ENCODE data around the gene STAC3.

The STAC3 gene

GRCh38 chr12:57213058-57213715 lies 37.8 kb downstream of the STAC3 start (continued):
- no peak for TF ChIP-seq ZNF23 (tag by site-specific recombination; IDR thresholded peaks at IDR 0.05; ENCODE audit: borderline replicate concordance)
- TF ChIP-seq ZNF548 (tag by site-specific recombination; IDR thresholded peaks at IDR 0.05), result no peak
- TF ChIP-seq ZNF133 (tag by site-specific recombination; IDR thresholded peaks at IDR 0.05), result no peak
- TF ChIP-seq ZBTB20 (tag by site-specific recombination; IDR thresholded peaks at IDR 0.05), result no peak
- TF ChIP-seq ZFP41 (tag by site-specific recombination; IDR thresholded peaks at IDR 0.05; ENCODE audit: borderline replicate concordance), result no peak
- TF ChIP-seq ZNF394 (tag by site-specific recombination; IDR thresholded peaks at IDR 0.05; ENCODE audit: borderline replicate concordance), result no peak
- no peak for TF ChIP-seq ZNF837 (tag by site-specific recombination; IDR thresholded peaks at IDR 0.05)
- no peak for TF ChIP-seq ZNF621 (tag by site-specific recombination; IDR thresholded peaks at IDR 0.05)
- no peak for TF ChIP-seq ZNF404 (tag by site-specific recombination; IDR thresholded peaks at IDR 0.05)
- TF ChIP-seq KLF9 (tag by site-specific recombination; IDR thresholded peaks at IDR 0.05; ENCODE audit: low read depth), result peak; percentile 42
- TF ChIP-seq ZNF416 (tag by site-specific recombination; IDR thresholded peaks at IDR 0.05), result no peak
- no peak for TF ChIP-seq ZNF514 (tag by site-specific recombination; IDR thresholded peaks at IDR 0.05)
- TF ChIP-seq GLI2 (tag by site-specific recombination; IDR thresholded peaks at IDR 0.05; ENCODE audit: borderline replicate concordance, low read depth), result no peak
- no peak for TF ChIP-seq ZNF302 (tag by site-specific recombination; IDR thresholded peaks at IDR 0.05; ENCODE audit: low read depth)
- TF ChIP-seq ZBTB48 (tag by site-specific recombination; IDR thresholded peaks at IDR 0.05), result no peak
- TF ChIP-seq TSHZ1 (tag by site-specific recombination; IDR thresholded peaks at IDR 0.05; ENCODE audit: borderline replicate concordance), result no peak
- no peak for TF ChIP-seq REPIN1 (tag by site-specific recombination; IDR thresholded peaks at IDR 0.05; ENCODE audit: low read depth)
- TF ChIP-seq ZNF354C (tag by site-specific recombination; IDR thresholded peaks at IDR 0.05; ENCODE audit: borderline replicate concordance, low read depth), result no peak
- no peak for TF ChIP-seq ZNF704 (tag by site-specific recombination; IDR thresholded peaks at IDR 0.05)
- TF ChIP-seq ZNF510 (tag by site-specific recombination; IDR thresholded peaks at IDR 0.05; ENCODE audit: insufficient replicate concordance), result no peak
- no peak for TF ChIP-seq ZNF37A (tag by site-specific recombination; IDR thresholded peaks at IDR 0.05)
- TF ChIP-seq ZNF623 (tag by site-specific recombination; IDR thresholded peaks at IDR 0.05), result no peak
- TF ChIP-seq ZBTB49 (tag by site-specific recombination; IDR thresholded peaks at IDR 0.05; ENCODE audit: low read depth), result no peak
- TF ChIP-seq ZFHX2 (tag by site-specific recombination; conservative IDR thresholded peaks at IDR 0.05), result no peak
- TF ChIP-seq ZNF398 (tag by site-specific recombination; IDR thresholded peaks at IDR 0.05), result peak; percentile 4; the same call in 1 of the 2 replicates
- TF ChIP-seq YY2 (tag by site-specific recombination; IDR thresholded peaks at IDR 0.05), result no peak
- TF ChIP-seq ZNF610 (tag by site-specific recombination; IDR thresholded peaks at IDR 0.05; ENCODE audit: borderline replicate concordance), result no peak
- TF ChIP-seq ZBTB21 (tag by site-specific recombination; IDR thresholded peaks at IDR 0.05), result no peak
- no peak for TF ChIP-seq ZNF830 (tag by site-specific recombination; IDR thresholded peaks at IDR 0.05; ENCODE audit: low read depth)
- no peak for TF ChIP-seq ZFP69B (tag by site-specific recombination; IDR thresholded peaks at IDR 0.05)
- TF ChIP-seq ZNF791 (tag by site-specific recombination; IDR thresholded peaks at IDR 0.05), result no peak
- no peak for TF ChIP-seq ZNF155 (tag by site-specific recombination; IDR thresholded peaks at IDR 0.05)

Measured in HEK293 (cell line).